HL-60 (cell line): ENCODE data around the gene GSX1.

Source experiments
- TF ChIP-seq, protein P1 (sequence below): IDR thresholded peaks from 2 replicates; pipeline ENCODE4 v1.6.1; 2012; ENCODE audit warnings: low read depth; ENCODE audit not compliant: insufficient replicate concordance
- TF ChIP-seq, protein P2 (sequence below): IDR thresholded peaks from one replicate; pipeline ENCODE4 v1.5.1; 2011; ENCODE audit warnings: low read length, control low read depth, inconsistent platforms; ENCODE audit not compliant: insufficient read depth

GRCh38 chr13:27808851-27809550, 16.7 kb downstream of the GSX1 start:
- TF ChIP-seq, protein P1, sequence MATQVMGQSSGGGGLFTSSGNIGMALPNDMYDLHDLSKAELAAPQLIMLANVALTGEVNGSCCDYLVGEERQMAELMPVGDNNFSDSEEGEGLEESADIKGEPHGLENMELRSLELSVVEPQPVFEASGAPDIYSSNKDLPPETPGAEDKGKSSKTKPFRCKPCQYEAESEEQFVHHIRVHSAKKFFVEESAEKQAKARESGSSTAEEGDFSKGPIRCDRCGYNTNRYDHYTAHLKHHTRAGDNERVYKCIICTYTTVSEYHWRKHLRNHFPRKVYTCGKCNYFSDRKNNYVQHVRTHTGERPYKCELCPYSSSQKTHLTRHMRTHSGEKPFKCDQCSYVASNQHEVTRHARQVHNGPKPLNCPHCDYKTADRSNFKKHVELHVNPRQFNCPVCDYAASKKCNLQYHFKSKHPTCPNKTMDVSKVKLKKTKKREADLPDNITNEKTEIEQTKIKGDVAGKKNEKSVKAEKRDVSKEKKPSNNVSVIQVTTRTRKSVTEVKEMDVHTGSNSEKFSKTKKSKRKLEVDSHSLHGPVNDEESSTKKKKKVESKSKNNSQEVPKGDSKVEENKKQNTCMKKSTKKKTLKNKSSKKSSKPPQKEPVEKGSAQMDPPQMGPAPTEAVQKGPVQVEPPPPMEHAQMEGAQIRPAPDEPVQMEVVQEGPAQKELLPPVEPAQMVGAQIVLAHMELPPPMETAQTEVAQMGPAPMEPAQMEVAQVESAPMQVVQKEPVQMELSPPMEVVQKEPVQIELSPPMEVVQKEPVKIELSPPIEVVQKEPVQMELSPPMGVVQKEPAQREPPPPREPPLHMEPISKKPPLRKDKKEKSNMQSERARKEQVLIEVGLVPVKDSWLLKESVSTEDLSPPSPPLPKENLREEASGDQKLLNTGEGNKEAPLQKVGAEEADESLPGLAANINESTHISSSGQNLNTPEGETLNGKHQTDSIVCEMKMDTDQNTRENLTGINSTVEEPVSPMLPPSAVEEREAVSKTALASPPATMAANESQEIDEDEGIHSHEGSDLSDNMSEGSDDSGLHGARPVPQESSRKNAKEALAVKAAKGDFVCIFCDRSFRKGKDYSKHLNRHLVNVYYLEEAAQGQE = no peak
- TF ChIP-seq, protein P2, sequence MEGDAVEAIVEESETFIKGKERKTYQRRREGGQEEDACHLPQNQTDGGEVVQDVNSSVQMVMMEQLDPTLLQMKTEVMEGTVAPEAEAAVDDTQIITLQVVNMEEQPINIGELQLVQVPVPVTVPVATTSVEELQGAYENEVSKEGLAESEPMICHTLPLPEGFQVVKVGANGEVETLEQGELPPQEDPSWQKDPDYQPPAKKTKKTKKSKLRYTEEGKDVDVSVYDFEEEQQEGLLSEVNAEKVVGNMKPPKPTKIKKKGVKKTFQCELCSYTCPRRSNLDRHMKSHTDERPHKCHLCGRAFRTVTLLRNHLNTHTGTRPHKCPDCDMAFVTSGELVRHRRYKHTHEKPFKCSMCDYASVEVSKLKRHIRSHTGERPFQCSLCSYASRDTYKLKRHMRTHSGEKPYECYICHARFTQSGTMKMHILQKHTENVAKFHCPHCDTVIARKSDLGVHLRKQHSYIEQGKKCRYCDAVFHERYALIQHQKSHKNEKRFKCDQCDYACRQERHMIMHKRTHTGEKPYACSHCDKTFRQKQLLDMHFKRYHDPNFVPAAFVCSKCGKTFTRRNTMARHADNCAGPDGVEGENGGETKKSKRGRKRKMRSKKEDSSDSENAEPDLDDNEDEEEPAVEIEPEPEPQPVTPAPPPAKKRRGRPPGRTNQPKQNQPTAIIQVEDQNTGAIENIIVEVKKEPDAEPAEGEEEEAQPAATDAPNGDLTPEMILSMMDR = no peak
